AG10803 (cell line): ENCODE results near the gene SFMBT1.
A peak's percentile ranks its signal among the peaks of the same experiment; 100 is the strongest.

ENCODE experiments used
- DNase-seq: peaks from one replicate; pipeline ENCODE4 v3.0.0; 2010; ENCODE audit warnings: low read depth
- H3K4me3 ChIP-seq: 2 replicates; pipeline ENCODE4 v1.5.1; 2011; ENCODE audit warnings: mild to moderate bottlenecking, low read length, control low read depth
- CTCF ChIP-seq: conservative IDR thresholded peaks from 2 replicates; pipeline ENCODE4 v1.5.1; 2011; ENCODE audit warnings: mild to moderate bottlenecking, low read length, control low read depth, inconsistent platforms

Gene SFMBT1

DNA sequence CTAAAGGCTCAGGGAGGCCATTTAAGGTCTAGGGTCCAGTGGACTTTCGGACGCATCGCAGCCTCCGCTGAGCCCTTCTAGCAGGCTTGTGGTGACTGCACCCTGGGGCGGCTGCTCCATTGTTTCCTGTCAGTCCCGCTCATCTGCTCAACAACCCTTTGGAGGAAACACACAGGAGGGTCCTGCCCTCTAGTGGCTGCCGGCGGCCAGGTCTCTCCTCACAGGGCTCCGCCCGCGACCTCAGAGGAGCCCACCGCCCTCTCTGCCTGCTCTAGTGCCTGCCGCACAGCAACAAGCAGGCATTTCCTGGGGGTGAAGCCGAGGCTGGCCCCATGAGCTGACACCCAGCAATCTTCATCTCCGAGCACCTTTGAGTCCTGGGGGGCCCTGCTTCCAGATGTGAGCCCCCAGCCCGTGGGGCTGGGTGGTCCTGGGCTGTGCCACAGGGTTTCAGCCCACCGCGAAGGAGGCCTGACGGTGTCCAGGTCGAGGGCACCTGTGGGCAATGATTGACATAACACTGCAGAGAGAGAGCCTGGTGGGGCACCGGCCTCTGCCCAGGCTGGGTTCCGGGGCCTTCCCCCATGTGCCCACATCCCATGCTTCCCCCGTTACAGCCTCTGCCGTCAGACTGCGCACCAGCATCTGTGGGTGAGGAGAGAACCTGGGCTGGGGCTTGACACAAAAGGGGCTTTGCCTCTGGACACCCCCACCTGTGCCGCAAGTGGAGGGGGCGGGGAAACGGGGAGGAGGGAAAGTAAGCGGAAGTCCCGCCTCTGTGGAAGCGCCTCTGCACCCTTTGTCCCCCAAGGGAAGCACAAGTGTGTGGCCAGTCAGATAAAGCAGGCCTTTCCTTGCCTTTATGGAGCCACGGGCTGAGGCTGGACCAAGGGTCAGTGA lies 27.0 kb upstream of the SFMBT1 start:
- peak overlapping the region; percentile 65 for H3K4me3 ChIP-seq
- DNase-seq, result peak; percentile 73
- TF ChIP-seq CTCF, result peak; percentile 87

- TF ChIP-seq CTCF, result no peak
- peak overlapping the region; percentile 65 for H3K4me3 ChIP-seq
- no peak for DNase-seq
Measured at GRCh38 chr3:53071882-53072431, 26.1 kb upstream of the SFMBT1 start.

- H3K4me3 ChIP-seq, result no peak overlapping the region
- no peak for DNase-seq
- no peak; the same call in 1 of the 2 replicates for TF ChIP-seq CTCF
Measured at GRCh38 chr3:53069422-53070068, 23.7 kb upstream of the SFMBT1 start.

DNA sequence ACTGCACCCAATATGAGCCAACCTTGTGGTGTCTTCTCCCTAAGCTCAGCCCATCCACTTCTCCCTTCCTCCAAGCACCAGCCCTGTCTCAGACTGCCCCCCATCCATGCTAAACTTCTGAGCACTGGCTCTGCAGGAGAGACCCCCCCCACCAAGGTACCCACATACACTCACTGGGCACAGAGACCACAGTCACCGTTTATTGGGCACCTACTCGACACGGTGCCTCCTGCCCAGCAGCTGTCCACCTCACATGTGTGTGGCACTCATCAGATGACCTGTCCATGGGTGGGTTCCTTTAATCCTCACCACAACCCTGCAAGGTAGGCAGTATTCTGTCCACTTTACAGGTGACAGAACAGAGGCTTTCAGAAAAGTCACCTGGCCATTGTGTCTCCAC lies 22.3 kb upstream of the SFMBT1 start:
- H3K4me3 ChIP-seq, result no peak overlapping the region
- TF ChIP-seq CTCF, result no peak
- no peak for DNase-seq

DNA sequence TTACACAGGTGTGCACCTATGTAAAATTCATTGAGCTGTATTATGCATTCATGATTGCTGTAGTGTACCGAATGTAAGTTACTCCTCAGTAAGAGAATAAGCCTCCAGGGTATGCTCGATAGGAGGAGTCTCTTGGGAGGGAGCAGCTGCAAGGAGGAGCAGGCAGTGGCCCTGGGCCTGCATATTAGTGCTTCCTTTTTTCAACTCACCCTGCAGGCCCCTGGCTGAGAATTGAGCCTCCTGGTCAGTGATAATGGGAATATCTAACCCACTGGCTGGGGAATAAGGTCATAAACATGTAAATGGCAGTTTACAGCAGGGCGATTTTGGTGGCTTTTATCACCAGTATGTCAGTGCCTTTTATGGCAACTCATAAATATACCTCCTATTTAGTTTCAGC lies 21.7 kb upstream of the SFMBT1 start:
- H3K4me3 ChIP-seq, result no peak overlapping the region
- no peak for DNase-seq
- TF ChIP-seq CTCF, result no peak

DNA sequence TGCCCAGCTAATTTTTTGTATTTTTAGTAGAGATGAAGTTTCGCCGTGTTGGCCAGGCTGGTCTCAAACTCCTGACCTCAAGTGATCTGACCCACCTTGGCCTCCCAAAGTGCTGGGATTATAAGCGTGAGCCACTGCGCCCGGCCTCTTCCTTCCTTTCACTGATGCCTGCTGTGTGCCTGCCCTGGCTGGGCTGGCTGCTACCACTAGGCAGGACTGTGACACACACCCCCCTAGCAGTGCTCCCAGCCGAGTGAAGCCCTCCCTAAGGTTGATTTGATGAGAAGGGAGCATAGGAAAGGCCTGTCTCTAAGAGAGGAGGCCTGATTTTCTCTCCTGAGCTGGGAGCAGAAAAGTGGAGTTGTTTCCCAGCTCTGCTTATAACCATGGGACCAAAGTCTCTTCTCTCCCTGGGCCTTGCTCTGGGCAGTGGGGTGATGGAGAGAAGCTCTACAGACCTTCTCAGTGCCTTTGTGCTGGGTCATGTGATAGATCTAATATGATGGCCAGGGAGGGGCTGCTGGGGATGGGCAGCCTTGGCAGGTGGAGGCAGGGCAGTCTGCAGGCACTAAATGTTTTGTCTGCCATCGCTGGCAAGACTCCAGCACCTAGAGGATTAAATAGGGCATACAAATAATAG lies 20.1 kb upstream of the SFMBT1 start:
- TF ChIP-seq CTCF, result no peak

More for the DNA sequence above, 20.1 kb upstream of the SFMBT1 start:
- DNase-seq, result no peak
- no peak overlapping the region for H3K4me3 ChIP-seq
